A673 (cell line): ENCODE results near the gene SLC32A1.

Experiments used
- EZH2 ChIP-seq: fragments of 200-600 bp; sonication (generic); IDR thresholded peaks from 2 replicates; pipeline ENCODE4 v1.6.1; 2017; ENCODE audit warnings: borderline replicate concordance, low read depth, mild to moderate bottlenecking, mixed read lengths, antibody characterized with exemption, low read length; ENCODE audit not compliant: poor library complexity, severe bottlenecking
- TF ChIP-seq, protein P1 (sequence below): fragments of 300-800, 200-600 bp; sonication (generic); conservative IDR thresholded peaks from 2 replicates; pipeline ENCODE4 v1.5.1; 2017; ENCODE audit warnings: low read depth, mild to moderate bottlenecking, antibody characterized with exemption, low read length, moderate library complexity, mixed read lengths

DNA sequence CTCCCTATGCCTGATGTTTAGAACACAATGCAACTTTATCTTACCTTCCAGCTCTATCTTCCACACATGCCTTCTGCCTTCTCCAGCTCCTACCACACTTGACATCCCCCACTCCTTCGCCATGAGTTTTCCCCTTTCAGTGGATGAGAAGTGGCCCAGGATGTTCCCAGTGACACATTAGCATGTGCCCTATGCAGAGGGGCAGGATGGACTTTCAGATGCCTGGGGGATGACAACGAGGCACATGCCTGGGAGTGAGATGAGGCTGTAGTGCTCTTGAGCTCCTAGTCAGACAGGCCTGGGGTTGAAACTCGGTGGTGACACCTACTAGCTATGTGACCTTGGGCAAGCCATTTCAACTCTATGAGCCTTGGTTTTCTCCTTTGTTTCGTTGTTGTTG is 20.1 kb upstream of the SLC32A1 start:
- no peak for TF ChIP-seq EZH2
- TF ChIP-seq, protein P1, sequence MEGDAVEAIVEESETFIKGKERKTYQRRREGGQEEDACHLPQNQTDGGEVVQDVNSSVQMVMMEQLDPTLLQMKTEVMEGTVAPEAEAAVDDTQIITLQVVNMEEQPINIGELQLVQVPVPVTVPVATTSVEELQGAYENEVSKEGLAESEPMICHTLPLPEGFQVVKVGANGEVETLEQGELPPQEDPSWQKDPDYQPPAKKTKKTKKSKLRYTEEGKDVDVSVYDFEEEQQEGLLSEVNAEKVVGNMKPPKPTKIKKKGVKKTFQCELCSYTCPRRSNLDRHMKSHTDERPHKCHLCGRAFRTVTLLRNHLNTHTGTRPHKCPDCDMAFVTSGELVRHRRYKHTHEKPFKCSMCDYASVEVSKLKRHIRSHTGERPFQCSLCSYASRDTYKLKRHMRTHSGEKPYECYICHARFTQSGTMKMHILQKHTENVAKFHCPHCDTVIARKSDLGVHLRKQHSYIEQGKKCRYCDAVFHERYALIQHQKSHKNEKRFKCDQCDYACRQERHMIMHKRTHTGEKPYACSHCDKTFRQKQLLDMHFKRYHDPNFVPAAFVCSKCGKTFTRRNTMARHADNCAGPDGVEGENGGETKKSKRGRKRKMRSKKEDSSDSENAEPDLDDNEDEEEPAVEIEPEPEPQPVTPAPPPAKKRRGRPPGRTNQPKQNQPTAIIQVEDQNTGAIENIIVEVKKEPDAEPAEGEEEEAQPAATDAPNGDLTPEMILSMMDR: no peak
